Epithelial cell of proximal tubule (primary cell): ENCODE measurements around the gene LGALSL. TPM values are rescaled to one million over a fixed set of nuclear protein-coding genes. Genes with fewer than 3 reads are reported as not detected.
"Not testable (repeated sequence)": the region's sequence is repeated elsewhere in the genome, so short reads cannot be mapped to it uniquely, and the experiment has no call there.

Experiments used
- DNase-seq: peaks from one replicate; pipeline ENCODE4 v3.0.0-alpha.2; 2011; ENCODE audit warnings: low read depth
- H3K4me3 ChIP-seq: 2 replicates; pipeline ENCODE4 v1.5.1; 2011; ENCODE audit warnings: low read depth, mild to moderate bottlenecking, low read length
- total RNA-seq: library from RNA; depleted of rRNA; stranded (reverse); fragments of >200 nt; gene quantifications from 2 replicates; pipeline ENCODE4 v1.2.3, GENCODE V29; 2015
- TF ChIP-seq, protein P1 (sequence below): conservative IDR thresholded peaks from 2 replicates; pipeline ENCODE4 v1.5.1; 2012; ENCODE audit warnings: low read depth, mild to moderate bottlenecking, low read length

Gene LGALSL
- total RNA-seq, 1 donor from 2014 or later, result 20.1 TPM

DNA sequence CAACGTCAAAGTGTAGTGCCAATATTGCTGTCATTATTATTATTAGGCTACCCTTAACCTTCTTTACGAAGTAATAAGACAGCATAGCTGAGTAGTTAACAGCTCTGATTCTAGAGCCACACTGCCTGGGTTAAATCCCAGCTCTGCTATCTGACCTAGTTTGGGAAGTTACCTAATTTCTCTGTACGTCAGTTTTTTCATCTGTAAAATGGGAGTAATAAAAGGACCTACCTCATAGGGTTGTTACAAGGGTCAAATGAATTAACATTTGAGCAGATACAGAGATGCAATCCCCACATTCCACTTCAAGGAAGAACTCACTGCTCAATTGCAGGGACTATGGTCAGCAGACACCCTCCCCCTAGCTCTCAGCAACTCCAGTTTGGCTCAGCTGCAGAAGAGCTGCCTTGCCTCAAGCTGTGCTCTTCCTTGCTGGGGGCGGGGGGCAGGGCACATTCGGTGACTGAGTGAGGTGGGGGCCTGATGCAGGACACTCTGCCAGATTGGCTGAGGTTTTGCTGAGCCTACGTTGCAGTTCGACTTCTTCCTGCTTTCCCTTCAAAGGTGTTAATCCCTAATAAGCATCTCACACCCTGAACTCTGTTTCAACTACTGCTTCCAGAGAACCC is 11.0 kb upstream of the LGALSL start:
- no peak overlapping the region for H3K4me3 ChIP-seq
- DNase-seq, result no peak
- TF ChIP-seq, protein P1, sequence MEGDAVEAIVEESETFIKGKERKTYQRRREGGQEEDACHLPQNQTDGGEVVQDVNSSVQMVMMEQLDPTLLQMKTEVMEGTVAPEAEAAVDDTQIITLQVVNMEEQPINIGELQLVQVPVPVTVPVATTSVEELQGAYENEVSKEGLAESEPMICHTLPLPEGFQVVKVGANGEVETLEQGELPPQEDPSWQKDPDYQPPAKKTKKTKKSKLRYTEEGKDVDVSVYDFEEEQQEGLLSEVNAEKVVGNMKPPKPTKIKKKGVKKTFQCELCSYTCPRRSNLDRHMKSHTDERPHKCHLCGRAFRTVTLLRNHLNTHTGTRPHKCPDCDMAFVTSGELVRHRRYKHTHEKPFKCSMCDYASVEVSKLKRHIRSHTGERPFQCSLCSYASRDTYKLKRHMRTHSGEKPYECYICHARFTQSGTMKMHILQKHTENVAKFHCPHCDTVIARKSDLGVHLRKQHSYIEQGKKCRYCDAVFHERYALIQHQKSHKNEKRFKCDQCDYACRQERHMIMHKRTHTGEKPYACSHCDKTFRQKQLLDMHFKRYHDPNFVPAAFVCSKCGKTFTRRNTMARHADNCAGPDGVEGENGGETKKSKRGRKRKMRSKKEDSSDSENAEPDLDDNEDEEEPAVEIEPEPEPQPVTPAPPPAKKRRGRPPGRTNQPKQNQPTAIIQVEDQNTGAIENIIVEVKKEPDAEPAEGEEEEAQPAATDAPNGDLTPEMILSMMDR, result no peak

DNA sequence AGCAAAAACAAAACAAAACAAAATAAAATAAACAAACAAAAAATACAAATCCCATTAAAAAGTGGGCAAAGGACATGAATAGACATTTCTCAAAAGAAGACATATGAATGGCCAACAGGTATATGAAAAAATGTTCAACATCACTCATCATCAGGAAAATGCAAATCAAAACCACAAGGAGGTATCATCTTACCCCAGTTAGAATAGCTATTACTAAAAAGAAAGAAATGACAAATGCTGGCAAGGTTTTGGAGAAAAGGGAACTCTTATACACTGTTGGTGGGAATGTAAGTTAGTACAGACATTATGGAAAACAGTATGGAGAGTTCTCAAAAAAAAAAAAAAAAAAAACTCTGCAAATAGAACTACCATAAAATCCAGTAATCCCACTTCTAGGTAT is 8.0 kb upstream of the LGALSL start:
- DNase-seq, H3K4me3 ChIP-seq: not testable (repeated sequence)

DNA sequence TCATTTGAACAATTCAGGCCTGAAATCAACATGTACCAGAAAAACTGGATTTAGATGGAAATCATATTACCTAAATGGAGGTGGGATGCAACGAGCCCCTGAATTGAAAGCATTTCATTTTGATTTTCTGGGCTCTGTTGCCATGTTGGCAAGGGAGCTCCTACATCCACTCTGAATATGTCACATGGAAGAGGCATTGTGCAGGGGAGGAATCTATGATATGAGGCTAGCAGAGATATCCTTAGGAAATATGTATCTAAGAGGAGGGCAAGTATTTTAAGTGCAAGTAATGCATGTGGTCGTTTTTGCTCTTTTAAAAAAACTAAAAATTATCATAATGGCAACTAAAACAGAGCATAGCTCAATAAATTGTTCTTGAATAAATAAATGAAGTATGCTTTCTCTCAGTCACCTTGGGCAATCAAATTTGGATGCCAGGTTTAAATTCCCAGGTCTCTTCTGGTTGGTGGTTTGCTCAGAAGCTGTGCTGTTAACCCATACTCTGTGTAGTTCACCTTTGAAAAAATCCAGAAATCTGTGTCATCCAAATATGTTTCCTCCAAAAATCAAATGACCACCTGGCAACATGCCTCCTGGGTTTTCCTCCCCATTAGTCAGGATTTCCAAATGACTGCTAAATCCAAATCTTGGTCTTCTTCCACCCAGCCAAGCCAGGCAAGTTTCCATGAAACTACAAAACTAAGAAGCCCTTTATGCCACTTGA is 6.5 kb upstream of the LGALSL start:
- H3K4me3 ChIP-seq, result no peak overlapping the region
- TF ChIP-seq, protein P1, result no peak
- DNase-seq, result no peak

DNA sequence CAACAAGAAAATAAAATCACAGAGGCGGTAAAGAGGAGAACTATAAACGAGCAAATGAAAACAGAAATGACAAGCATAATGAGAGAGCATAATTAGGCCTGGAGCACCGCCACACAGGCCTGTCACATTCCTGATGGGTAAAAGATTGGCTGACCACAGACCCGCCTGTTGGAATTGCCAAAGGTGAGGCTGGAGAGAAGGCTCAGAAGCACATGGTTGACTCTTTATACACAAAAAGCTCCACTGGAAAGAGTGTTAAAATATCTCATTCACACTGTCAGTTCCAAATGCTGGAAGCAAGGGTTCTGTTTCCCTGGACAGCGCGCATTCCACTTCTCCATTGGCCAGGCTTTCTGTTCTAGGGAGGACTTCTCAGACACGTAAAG is 5.9 kb upstream of the LGALSL start:
- TF ChIP-seq, protein P1, result no peak
- DNase-seq, result no peak
- no peak overlapping the region for H3K4me3 ChIP-seq

DNA sequence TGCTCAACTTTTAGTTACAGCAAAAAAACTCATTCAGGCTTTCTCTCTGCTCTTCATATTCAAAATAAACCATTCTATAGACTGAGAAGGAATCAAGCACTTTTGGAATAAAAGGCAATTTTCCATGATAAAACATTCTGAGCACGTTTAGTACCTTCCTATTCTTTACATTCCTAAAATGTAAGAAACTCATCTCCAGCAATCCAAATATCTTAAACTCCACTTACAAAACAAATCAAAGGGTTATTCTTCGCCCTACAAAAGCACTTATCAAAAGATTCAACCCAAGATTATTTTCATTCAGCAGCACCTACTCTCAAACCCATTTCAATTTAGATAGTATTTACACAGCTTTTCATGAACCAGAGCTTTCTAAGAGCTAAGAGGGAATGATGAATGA is 2.9 kb upstream of the LGALSL start:
- no peak for DNase-seq
- TF ChIP-seq, protein P1, result no peak
- no peak overlapping the region for H3K4me3 ChIP-seq

DNA sequence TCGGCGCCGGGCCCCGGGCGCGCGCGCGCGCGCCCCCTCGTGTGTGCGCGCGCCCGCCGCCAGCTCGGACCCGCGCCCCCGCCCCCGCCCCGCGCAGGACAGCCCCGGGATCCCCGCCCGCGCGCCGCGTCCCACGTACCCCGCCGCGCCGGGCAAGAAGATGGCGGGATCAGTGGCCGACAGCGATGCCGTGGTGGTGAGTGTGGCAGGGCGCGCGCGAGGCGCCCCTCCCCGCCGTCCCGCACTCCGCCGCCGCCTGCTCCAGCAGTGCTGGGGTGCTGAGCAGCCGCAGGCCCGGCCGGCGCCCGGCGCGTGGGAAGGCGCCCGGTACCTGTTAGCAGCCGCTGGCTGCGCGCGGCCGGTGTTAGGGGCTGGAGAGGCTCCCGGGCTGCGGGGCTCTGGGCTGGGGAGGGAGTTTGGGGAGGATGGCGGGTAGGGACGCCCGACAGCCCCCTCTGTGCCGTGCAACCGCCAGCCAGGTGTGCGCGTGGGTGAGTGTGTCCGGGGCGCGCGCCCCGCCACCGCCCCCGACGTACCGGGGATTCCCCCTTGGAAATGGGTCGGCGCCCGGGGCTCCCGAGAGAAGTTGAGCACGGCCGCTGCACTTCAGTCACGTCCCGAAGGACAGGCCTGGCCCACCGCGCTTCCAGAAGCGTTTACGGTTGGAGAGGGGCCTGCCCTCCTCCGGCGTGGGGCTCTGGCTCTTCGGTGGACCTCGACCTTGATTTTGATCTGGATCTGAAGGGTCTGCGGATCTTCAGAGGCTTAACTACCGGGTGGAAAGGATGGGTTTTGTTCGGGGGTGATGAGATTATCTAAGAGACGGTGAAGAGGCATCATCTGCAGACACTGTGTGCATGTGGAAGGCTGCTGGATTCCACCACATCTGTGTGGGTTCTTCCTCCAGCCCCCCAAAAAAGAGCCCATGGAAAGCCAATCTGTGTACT is 697 bp downstream of the LGALSL start:
- no peak for DNase-seq
- TF ChIP-seq, protein P1, result no peak
- peak overlapping the region; percentile 71 for H3K4me3 ChIP-seq

DNA sequence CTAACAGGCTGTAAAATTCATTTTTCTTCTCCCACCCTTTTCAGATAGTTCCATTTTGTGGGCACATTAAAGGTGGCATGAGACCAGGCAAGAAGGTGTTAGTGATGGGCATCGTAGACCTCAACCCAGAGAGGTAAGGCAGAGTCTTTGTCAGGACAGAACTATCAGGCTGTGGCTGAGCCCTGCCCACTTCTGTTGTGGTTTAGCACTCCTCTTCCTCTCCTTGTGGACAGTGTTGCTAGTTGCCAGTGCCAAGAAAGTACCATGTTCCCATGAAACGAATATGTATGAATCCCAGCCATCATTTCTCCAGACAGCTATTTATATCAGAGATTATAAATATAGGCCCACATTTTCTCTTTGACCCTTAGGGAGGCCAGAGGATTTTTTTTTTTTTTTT is 1.6 kb downstream of the LGALSL start:
- no peak overlapping the region for H3K4me3 ChIP-seq
- TF ChIP-seq, protein P1, result no peak
- no peak for DNase-seq
